ENCODE data around the gene TMEM98.
"Not testable (repeated sequence)": the region's sequence is repeated elsewhere in the genome, so short reads cannot be mapped to it uniquely, and the experiment has no call there.

TMEM98 gene

GRCh38 chr17:32987868-32988267, 59.9 kb downstream of the TMEM98 start:
- DNase-seq: not testable (repeated sequence)

- no peak for DNase-seq
Observed at GRCh38 chr17:32988481-32989101, 60.6 kb downstream of the TMEM98 start.

DNA sequence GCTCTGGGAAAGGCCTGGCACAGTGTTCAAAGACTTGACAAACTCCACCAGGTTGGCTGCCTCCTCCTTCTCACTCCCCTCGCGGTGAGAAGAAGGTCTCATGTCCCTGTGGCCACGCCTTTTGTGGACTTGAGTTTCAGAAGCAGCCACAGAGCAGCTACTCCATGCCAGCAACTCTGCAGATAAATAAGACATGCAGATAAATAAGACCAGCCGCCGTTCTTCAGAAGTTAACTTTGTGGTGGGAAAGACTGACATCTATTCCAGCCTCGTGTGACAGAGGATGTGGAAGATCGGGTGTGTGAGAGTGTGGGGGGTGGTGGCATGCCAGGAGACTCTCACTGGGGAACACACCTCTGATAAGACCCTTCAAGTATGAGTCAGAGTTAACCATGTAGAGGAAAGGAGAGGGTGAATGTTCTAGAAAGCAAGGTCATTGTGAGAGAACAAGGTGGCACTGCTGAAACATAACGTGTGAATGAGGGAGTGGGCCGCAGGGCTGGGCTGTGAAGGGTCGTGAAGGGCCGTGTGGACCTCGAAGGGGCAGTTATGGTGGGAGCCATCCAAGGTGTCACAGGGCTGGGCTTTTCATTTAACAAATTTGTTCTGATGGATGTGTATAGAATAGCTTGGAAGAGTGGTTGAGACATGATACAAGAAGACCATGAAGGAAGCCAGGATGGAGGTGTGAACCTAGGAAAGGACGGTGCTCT, 64.5 kb downstream of the TMEM98 start:
- no peak for DNase-seq

DNA sequence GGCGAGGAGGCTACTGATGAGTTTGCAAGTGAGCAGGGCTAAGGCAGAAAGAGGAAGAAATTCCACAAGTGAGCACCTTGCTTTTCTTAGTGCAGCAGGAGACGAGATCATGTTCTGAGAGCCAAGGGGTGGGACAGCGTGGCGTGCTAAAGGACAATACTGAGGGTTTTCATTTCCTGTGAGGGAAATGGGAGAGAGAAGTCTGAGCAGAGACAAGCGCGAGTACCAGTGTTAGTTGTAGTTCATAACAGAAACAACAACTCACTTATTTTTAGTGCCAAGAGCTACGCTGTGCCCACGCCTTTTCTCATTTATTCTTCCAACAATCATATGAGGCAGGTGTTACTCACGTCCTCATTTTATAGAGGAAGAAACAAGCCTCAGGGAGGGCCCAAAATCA, 66.0 kb downstream of the TMEM98 start:
- no peak for DNase-seq

Data from NCI-H1417 (cell line).